Activated gamma-delta T cell treated with Interleukin-2 at 50 U/mL for 16 hours (primary cell): Measurements from ENCODE around the gene LGALS3BP.

ENCODE experiments used
- DNase-seq: peaks from one replicate; pipeline ENCODE4 v3.0.0-alpha.2; 2020

The LGALS3BP gene

GRCh38 chr17:79012563-79013134 is 32.9 kb upstream of the LGALS3BP start:
- DNase-seq: no peak

GRCh38 chr17:79011451-79012147 is 31.9 kb upstream of the LGALS3BP start:
- no peak for DNase-seq

GRCh38 chr17:79010304-79010646 is 30.6 kb upstream of the LGALS3BP start:
- DNase-seq: no peak

- peak; percentile 81 for DNase-seq
These were observed 29.9 kb upstream of the LGALS3BP start, which contains the start of gene CANT1 for GRCh38 chr17:79009397-79010303. Gene CANT1, minus strand, starts transcription at chr17:79009764. Its CDS starts 12,142 bp downstream, at chr17:78997622.

GRCh38 chr17:79008666-79009387 is 29.1 kb upstream of the LGALS3BP start:
- no peak for DNase-seq

GRCh38 chr17:79007504-79008381 is 28.0 kb upstream of the LGALS3BP start:
- DNase-seq: no peak

GRCh38 chr17:79006794-79007503 is 27.2 kb upstream of the LGALS3BP start:
- DNase-seq: no peak

GRCh38 chr17:79006046-79006445 is 26.3 kb upstream of the LGALS3BP start:
- no peak for DNase-seq

GRCh38 chr17:79005063-79005861 is 25.5 kb upstream of the LGALS3BP start:
- no peak for DNase-seq

- no peak for DNase-seq
These were observed 24.1 kb upstream of the LGALS3BP start for GRCh38 chr17:79003661-79004411.

- no peak for DNase-seq
These were observed 23.3 kb upstream of the LGALS3BP start for GRCh38 chr17:79002796-79003593.

- no peak for DNase-seq
These were observed 22.6 kb upstream of the LGALS3BP start for GRCh38 chr17:79002291-79002690.

- no peak for DNase-seq
These were observed 21.7 kb upstream of the LGALS3BP start for GRCh38 chr17:79001190-79002020.

- DNase-seq: no peak
These were observed 20.9 kb upstream of the LGALS3BP start for GRCh38 chr17:79000396-79001189.

GRCh38 chr17:78999947-79000395 is 20.2 kb upstream of the LGALS3BP start:
- DNase-seq: no peak

- DNase-seq: no peak
These were observed 19.5 kb upstream of the LGALS3BP start for GRCh38 chr17:78999056-78999768.
